ENCODE data around the gene TENT5C. TPM values are rescaled to one million over a fixed set of nuclear protein-coding genes. Genes with fewer than 3 reads are reported as not detected.

TENT5C gene
- polyA plus RNA-seq, 1 donor (not counting 4 experiments of a cell fraction or from before 2014, with no cell fraction given): 0.13 TPM

- H2AFZ ChIP-seq (ENCODE audit: control insufficient read depth, low read length): no peak overlapping the region
- H3K9me3 ChIP-seq (ENCODE audit: control insufficient read depth, low read depth, low read length): no peaks in the 10 kb centered on the region
- H3K79me2 ChIP-seq (ENCODE audit: control insufficient read depth, insufficient read depth, low read length): no peaks in the 10 kb centered on the region
- no peak overlapping the region for H3K4me3 ChIP-seq (ENCODE audit: control insufficient read depth in 2 of 3, extremely low read depth in 1 of 3, insufficient read depth in 2 of 3, low read depth in 1 of 3, low read length in 3 of 3)
- H3K4me1 ChIP-seq (ENCODE audit: control insufficient read depth, extremely low read depth, insufficient read depth, low read length): no peaks in the 10 kb centered on the region
- DNase-seq (ENCODE audit: low read depth, low spot score): no peak
- no peak for FAIRE-seq
- dilution Hi-C loops (cut with MboI; ENCODE audit: extremely low pct_ligation_motif_present, low sequenced_read_pairs): no loop called here
- H4K20me1 ChIP-seq (ENCODE audit: control insufficient read depth, extremely low read depth, insufficient read depth, low read length): no peaks in the 10 kb centered on the region
- no peak overlapping the region for H3K27ac ChIP-seq (ENCODE audit: control insufficient read depth, insufficient read depth, low read length)
- no peaks in the 10 kb centered on the region for H3K36me3 ChIP-seq (ENCODE audit: control insufficient read depth in 2 of 2, extremely low read depth in 1 of 2, insufficient read depth in 2 of 2, low read length in 2 of 2)
- no peaks in the 10 kb centered on the region for H3K9me1 ChIP-seq (ENCODE audit: control insufficient read depth, extremely low read depth, insufficient read depth, low read length)
- TF ChIP-seq EZH2 (IDR thresholded peaks at IDR 0.05; ENCODE audit: low read length) (no peak), CTCF (optimal IDR thresholded peaks at IDR 0.05 in 1 of 3, IDR thresholded peaks at IDR 0.05 in 1 of 3, conservative IDR thresholded peaks at IDR 0.05 in 1 of 3; ENCODE audit: extremely low read depth in 1 of 3, insufficient read depth in 2 of 3, low read length in 3 of 3) (no peak)
- no peaks in the 10 kb centered on the region for H3K27me3 ChIP-seq (ENCODE audit: control insufficient read depth, extremely low read depth, insufficient read depth, low read length)
- H3K9ac ChIP-seq (ENCODE audit: control insufficient read depth, extremely low read depth, insufficient read depth, low read length): no peak overlapping the region
- H3K4me2 ChIP-seq (ENCODE audit: control insufficient read depth, extremely low read depth, insufficient read depth, low read depth, low read length): no peak overlapping the region
Observed at GRCh38 chr1:117638141-117638540, 32.3 kb downstream of the TENT5C start.

GRCh38 chr1:117638759-117639158, 32.9 kb downstream of the TENT5C start:
- H2AFZ ChIP-seq (ENCODE audit: control insufficient read depth, low read length): no peak overlapping the region
- H3K9ac ChIP-seq (ENCODE audit: control insufficient read depth, extremely low read depth, insufficient read depth, low read length): no peak overlapping the region
- H3K27ac ChIP-seq (ENCODE audit: control insufficient read depth, insufficient read depth, low read length): no peak overlapping the region
- H3K9me3 ChIP-seq (ENCODE audit: control insufficient read depth, low read depth, low read length): no peaks in the 10 kb centered on the region
- H3K4me2 ChIP-seq (ENCODE audit: control insufficient read depth, extremely low read depth, insufficient read depth, low read depth, low read length): no peak overlapping the region
- H3K27me3 ChIP-seq (ENCODE audit: control insufficient read depth, extremely low read depth, insufficient read depth, low read length): no peaks in the 10 kb centered on the region
- no peak for DNase-seq (ENCODE audit: low read depth, low spot score)
- FAIRE-seq: no peak
- H3K4me1 ChIP-seq (ENCODE audit: control insufficient read depth, extremely low read depth, insufficient read depth, low read length): no peaks in the 10 kb centered on the region
- H3K79me2 ChIP-seq (ENCODE audit: control insufficient read depth, insufficient read depth, low read length): no peaks in the 10 kb centered on the region
- TF ChIP-seq CTCF (optimal IDR thresholded peaks at IDR 0.05 in 1 of 3, IDR thresholded peaks at IDR 0.05 in 1 of 3, conservative IDR thresholded peaks at IDR 0.05 in 1 of 3; ENCODE audit: extremely low read depth in 1 of 3, insufficient read depth in 2 of 3, low read length in 3 of 3) (no peak), EZH2 (IDR thresholded peaks at IDR 0.05; ENCODE audit: low read length) (no peak)
- no peaks in the 10 kb centered on the region for H4K20me1 ChIP-seq (ENCODE audit: control insufficient read depth, extremely low read depth, insufficient read depth, low read length)
- no peak overlapping the region for H3K4me3 ChIP-seq (ENCODE audit: control insufficient read depth in 2 of 3, extremely low read depth in 1 of 3, insufficient read depth in 2 of 3, low read depth in 1 of 3, low read length in 3 of 3)
- no peaks in the 10 kb centered on the region for H3K9me1 ChIP-seq (ENCODE audit: control insufficient read depth, extremely low read depth, insufficient read depth, low read length)
- dilution Hi-C loops (cut with MboI; ENCODE audit: extremely low pct_ligation_motif_present, low sequenced_read_pairs): no loop called here
- H3K36me3 ChIP-seq (ENCODE audit: control insufficient read depth in 2 of 2, extremely low read depth in 1 of 2, insufficient read depth in 2 of 2, low read length in 2 of 2): no peaks in the 10 kb centered on the region
